SH-SY5Y (cell line): Measurements from ENCODE around the gene STMN3.

Source experiments
- GATA2 ChIP-seq: IDR thresholded peaks from 2 replicates; pipeline ENCODE4 v1.6.1; 2011; ENCODE audit warnings: mild to moderate bottlenecking, low read depth, low read length
- GATA3 ChIP-seq: IDR thresholded peaks from 2 replicates; pipeline ENCODE4 v1.6.1; 2011; ENCODE audit warnings: low read depth, mild to moderate bottlenecking, low read length, moderate library complexity

DNA sequence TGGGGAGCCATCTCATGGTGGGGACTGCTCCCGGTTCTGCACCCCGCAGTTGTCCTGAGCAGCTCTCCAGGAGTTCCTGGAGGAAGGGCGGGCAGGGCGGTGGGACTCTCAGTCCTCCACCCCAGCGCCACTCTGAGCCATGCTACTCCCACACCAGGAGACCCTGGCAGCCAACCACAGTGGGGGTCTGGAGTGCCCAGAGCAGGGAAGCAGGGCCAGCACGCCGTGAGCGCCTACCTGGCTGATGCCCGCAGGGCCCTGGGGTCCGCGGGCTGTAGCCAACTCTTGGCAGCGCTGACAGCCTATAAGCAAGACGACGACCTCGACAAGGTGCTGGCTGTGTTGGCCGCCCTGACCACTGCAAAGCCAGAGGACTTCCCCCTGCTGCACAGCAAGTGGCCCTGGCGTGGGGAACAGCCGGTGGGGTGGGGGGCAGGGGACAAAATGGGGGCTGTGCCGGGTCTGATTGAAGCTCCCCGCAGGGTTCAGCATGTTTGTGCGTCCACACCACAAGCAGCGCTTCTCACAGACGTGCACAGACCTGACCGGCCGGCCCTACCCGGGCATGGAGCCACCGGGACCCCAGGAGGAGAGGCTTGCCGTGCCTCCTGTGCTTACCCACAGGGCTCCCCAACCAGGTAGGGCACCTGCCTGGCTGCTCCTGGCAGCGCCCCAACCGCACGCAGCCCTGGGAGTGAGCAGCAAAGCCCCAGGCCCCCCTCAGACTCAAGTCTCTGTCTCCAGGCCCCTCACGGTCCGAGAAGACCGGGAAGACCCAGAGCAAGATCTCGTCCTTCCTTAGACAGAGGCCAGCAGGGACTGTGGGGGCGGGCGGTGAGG lies 41.6 kb upstream of the STMN3 start:
- no peak for TF ChIP-seq GATA2
- TF ChIP-seq GATA3, result no peak
